ENCODE results near the gene PBX2. TPM values are rescaled to one million over a fixed set of nuclear protein-coding genes. Genes with fewer than 3 reads are reported as not detected.

PBX2 gene
- total RNA-seq, 1 experiment from 2014 or later = 176 TPM

- no peak overlapping the region for H2AK5ac ChIP-seq (ENCODE audit: insufficient read length, low read length)
- no peak overlapping the region for H2BK5ac ChIP-seq (ENCODE audit: insufficient read length, low read length)
- no peak overlapping the region for H3K27ac ChIP-seq (ENCODE audit: insufficient read length, low read depth, low read length)
- no peak overlapping the region for H3K27ac Mint-ChIP-seq
- no peak overlapping the region for H2BK20ac ChIP-seq (ENCODE audit: low read depth, low read length, poor library complexity, severe bottlenecking)
- peaks cover 1% of the 10 kb centered on the region in 2 experiments; a peak in 3 of 4 replicates for H3K4me1 Mint-ChIP-seq
- H3K23me2 ChIP-seq (ENCODE audit: insufficient read length, low read depth, low read length, poor library complexity, severe bottlenecking) = peaks cover 3% of the 10 kb centered on the region
- H3K9ac ChIP-seq (ENCODE audit: extremely low read depth, insufficient read length, low read length) = no peak overlapping the region
- no peaks in the 10 kb centered on the region for H3K9me3 ChIP-seq (ENCODE audit: control insufficient read depth, low read depth, low read length)
- TF ChIP-seq CTCF (conservative IDR thresholded peaks at IDR 0.05) = no peak
- H3K9me3 Mint-ChIP-seq = no peaks in the 10 kb centered on the region; a peak in 1 of 5 replicates
- no peak overlapping the region for H3K18ac ChIP-seq (ENCODE audit: insufficient read length, low read depth, low read length)
- H3K4me1 ChIP-seq (ENCODE audit: insufficient read depth, low read length) = no peaks in the 10 kb centered on the region
- H4K91ac ChIP-seq (ENCODE audit: insufficient read length, low read depth, low read length) = no peak overlapping the region
- no peak overlapping the region for H4K8ac ChIP-seq (replicated peaks; ENCODE audit: insufficient read length, low read depth, low read length)
- no peak overlapping the region for H3K4ac ChIP-seq (ENCODE audit: low read depth, low read length)
- H3T11ph ChIP-seq (ENCODE audit: low read length) = no peak overlapping the region
- H2BK12ac ChIP-seq (ENCODE audit: insufficient read length, low read depth, low read length) = no peak overlapping the region
- H3K56ac ChIP-seq (ENCODE audit: insufficient read length, low read depth, low read length) = no peak overlapping the region
- no peaks in the 10 kb centered on the region for H3K79me1 ChIP-seq (ENCODE audit: insufficient read depth, low read depth, low read length, poor library complexity, severe bottlenecking)
- no peaks in the 10 kb centered on the region for H4K20me1 ChIP-seq (ENCODE audit: control insufficient read depth, insufficient read depth, insufficient read length)
- no peak overlapping the region for H3K4me3 Mint-ChIP-seq
- DNase-seq = no peak
- H3K4me2 ChIP-seq (ENCODE audit: insufficient read depth, insufficient read length, low read length) = no peak overlapping the region
- H3K36me3 Mint-ChIP-seq (ENCODE audit: insufficient read depth in 1 of 3, low read depth in 3 of 3) = peaks cover 0 to 1% (median 0%) of the 10 kb centered on the region in 3 experiments; a peak in 1 of 7 replicates
- no peak overlapping the region for H2BK15ac ChIP-seq (ENCODE audit: low read depth, low read length)
- no peak overlapping the region for H2AFZ ChIP-seq (ENCODE audit: low read length)
- no peaks in the 10 kb centered on the region for H3K79me2 ChIP-seq (ENCODE audit: insufficient read depth, low read length)
- H3K14ac ChIP-seq (ENCODE audit: insufficient read depth, low read length) = no peak overlapping the region; the same call in 1 of the 2 replicates
- no peaks in the 10 kb centered on the region for H3K27me3 ChIP-seq (ENCODE audit: insufficient read depth, low read length)
- H3K27me3 Mint-ChIP-seq (ENCODE audit: low read depth) = peaks cover 13% of the 10 kb centered on the region
- no peak overlapping the region for H2BK120ac ChIP-seq (ENCODE audit: low read depth, low read length, poor library complexity, severe bottlenecking)
- no peak overlapping the region for H4K5ac ChIP-seq (ENCODE audit: insufficient read length, low read depth, low read length)
- WGBS (ENCODE audit: extremely low coverage, insufficient read length, low lambda C conversion rate) = no CpG with 5 or more reads among the region's 11 CpGs
- H3K23ac ChIP-seq (ENCODE audit: insufficient read length, low read depth, low read length) = no peak overlapping the region
Observed at GRCh38 chr6:32216998-32217397, 27.0 kb upstream of the PBX2 start.
